ENCODE results near the gene GCK. TPM values are rescaled to one million over a fixed set of nuclear protein-coding genes. Genes with fewer than 3 reads are reported as not detected.

Gene GCK
- polyA plus RNA-seq, 1 of the 3 experiments (the other 2 are of a cell fraction): 1.6 TPM

- WGBS (ENCODE audit: low lambda C conversion rate): 94% methylated on average over 17 of the region's 17 CpGs
- H4K20me1 ChIP-seq (ENCODE audit: insufficient read depth): peaks cover 12% of the 10 kb centered on the region; the same call in 1 of the 2 replicates
- H3K79me2 ChIP-seq (ENCODE audit: insufficient read depth): peaks cover 23% of the 10 kb centered on the region
- H3K4me2 ChIP-seq: no peak overlapping the region
- no peaks in the 10 kb centered on the region for H3K9me3 ChIP-seq
- ChIA-PET POLR2A (interaction anchor here (1.5 to 1.7 kb wide), 3 partner anchors 11 to 44 kb away, joined by 4 to 6 read pairs (median 5); no protein-coding TSS in a partner anchor), CTCF (interaction anchor here (0.6 to 1.7 kb wide), 5 partner anchors 9 to 411 kb away, joined by 3 to 5 read pairs (median 4); partner anchors contain the start of gene YKT6)
- H3K36me3 ChIP-seq (replicated peaks in 1 of 2; ENCODE audit: control insufficient read depth in 1 of 2, insufficient read depth in 2 of 2, low read length in 1 of 2): peaks cover 31 to 81% of the 10 kb centered on the region in 2 experiments
- no peak overlapping the region for H2AFZ ChIP-seq (ENCODE audit: low read depth)
- no peaks in the 10 kb centered on the region for H3K27me3 ChIP-seq (ENCODE audit: insufficient read depth)
- H3K4me1 ChIP-seq (ENCODE audit: control insufficient read depth in 1 of 2, insufficient read depth in 2 of 2, low read depth in 1 of 2, low read length in 1 of 2): peaks cover 0 to 5% of the 10 kb centered on the region in 2 experiments; a peak in 1 of 4 replicates
- H3K27ac ChIP-seq (ENCODE audit: low read depth in 2 of 2, low read length in 1 of 2): no peak overlapping the region
- H3F3A ChIP-seq (replicated peaks; ENCODE audit: insufficient read depth): peaks cover 26% of the 10 kb centered on the region
- no peak overlapping the region for H3K9ac ChIP-seq
- peak; percentile 41 for DNase-seq
- TF ChIP-seq NRF1 (IDR thresholded peaks at IDR 0.05; ENCODE audit: low read depth, low read length) (no peak), ELF1 (IDR thresholded peaks at IDR 0.05) (no peak), POLR2AphosphoS5 (IDR thresholded peaks at IDR 0.05; ENCODE audit: low read depth, low read length) (no peak), YY1 (IDR thresholded peaks at IDR 0.05; ENCODE audit: low read depth) (no peak), TCF12 (IDR thresholded peaks at IDR 0.05) (no peak), RFX5 (IDR thresholded peaks at IDR 0.05; ENCODE audit: low read length) (no peak), MEF2A (IDR thresholded peaks at IDR 0.05; ENCODE audit: borderline replicate concordance, low read depth) (no peak), RAD21 (IDR thresholded peaks at IDR 0.05; ENCODE audit: low read length) (no peak), NFIC (IDR thresholded peaks at IDR 0.05; ENCODE audit: borderline replicate concordance) (no peak), JUND (IDR thresholded peaks at IDR 0.05) (no peak), TEAD4 (IDR thresholded peaks at IDR 0.05; ENCODE audit: borderline replicate concordance, insufficient read depth) (no peak), FOSL2 (IDR thresholded peaks at IDR 0.05; ENCODE audit: borderline replicate concordance, low read depth) (no peak), GABPA (IDR thresholded peaks at IDR 0.05; ENCODE audit: low read depth) (no peak), SIN3A (IDR thresholded peaks at IDR 0.05; ENCODE audit: borderline replicate concordance, low read depth, low read length) (no peak), EZH2phosphoT487 (IDR thresholded peaks at IDR 0.05; ENCODE audit: borderline replicate concordance, low read depth) (no peak), SMC3 (IDR thresholded peaks at IDR 0.05; ENCODE audit: low read depth, low read length) (no peak)
- TF ChIP-seq, protein P1, sequence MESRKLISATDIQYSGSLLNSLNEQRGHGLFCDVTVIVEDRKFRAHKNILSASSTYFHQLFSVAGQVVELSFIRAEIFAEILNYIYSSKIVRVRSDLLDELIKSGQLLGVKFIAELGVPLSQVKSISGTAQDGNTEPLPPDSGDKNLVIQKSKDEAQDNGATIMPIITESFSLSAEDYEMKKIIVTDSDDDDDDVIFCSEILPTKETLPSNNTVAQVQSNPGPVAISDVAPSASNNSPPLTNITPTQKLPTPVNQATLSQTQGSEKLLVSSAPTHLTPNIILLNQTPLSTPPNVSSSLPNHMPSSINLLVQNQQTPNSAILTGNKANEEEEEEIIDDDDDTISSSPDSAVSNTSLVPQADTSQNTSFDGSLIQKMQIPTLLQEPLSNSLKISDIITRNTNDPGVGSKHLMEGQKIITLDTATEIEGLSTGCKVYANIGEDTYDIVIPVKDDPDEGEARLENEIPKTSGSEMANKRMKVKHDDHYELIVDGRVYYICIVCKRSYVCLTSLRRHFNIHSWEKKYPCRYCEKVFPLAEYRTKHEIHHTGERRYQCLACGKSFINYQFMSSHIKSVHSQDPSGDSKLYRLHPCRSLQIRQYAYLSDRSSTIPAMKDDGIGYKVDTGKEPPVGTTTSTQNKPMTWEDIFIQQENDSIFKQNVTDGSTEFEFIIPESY (IDR thresholded peaks at IDR 0.05; ENCODE audit: borderline replicate concordance, low read depth): no peak
- TF ChIP-seq, protein P2, sequence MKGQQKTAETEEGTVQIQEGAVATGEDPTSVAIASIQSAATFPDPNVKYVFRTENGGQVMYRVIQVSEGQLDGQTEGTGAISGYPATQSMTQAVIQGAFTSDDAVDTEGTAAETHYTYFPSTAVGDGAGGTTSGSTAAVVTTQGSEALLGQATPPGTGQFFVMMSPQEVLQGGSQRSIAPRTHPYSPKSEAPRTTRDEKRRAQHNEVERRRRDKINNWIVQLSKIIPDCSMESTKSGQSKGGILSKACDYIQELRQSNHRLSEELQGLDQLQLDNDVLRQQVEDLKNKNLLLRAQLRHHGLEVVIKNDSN (IDR thresholded peaks at IDR 0.05; ENCODE audit: borderline replicate concordance, low read depth): no peak
- no peak overlapping the region for H3K4me3 ChIP-seq (ENCODE audit: low read depth in 2 of 2, low read length in 1 of 2)
- H3K9me2 ChIP-seq: no peaks in the 10 kb centered on the region
These were observed 73.0 kb downstream of the GCK start for GRCh38 chr7:44116087-44116788.

Measured in SK-N-SH (cell line).